Body of pancreas (tissue), 4 donors: ENCODE measurements around the gene ELP2. TPM values are rescaled to one million over a fixed set of nuclear protein-coding genes. Genes with fewer than 3 reads are reported as not detected.

ENCODE experiments used
- ATAC-seq: fragments of 150-250 bp; one replicate; pipeline ENCODE4 v1.9.1; 2016
- DNase-seq, 4 donors: peaks; one replicate each; pipeline ENCODE4 v3.0.0-alpha.2; 2019
- H3K27ac ChIP-seq, 4 donors: fragments of 200-600 bp; sonication (generic); 1 replicate in 3 of 4; 2 replicates in 1 of 4; pipeline versions ENCODE4 v1.5.1 to v1.6.1; 2016 to 2019; ENCODE audit warnings: mild to moderate bottlenecking in 1 of 4, mixed read lengths in 1 of 4, moderate library complexity in 1 of 4
- H3K27me3 ChIP-seq, 2 donors: fragments of 200-600 bp; sonication (generic); one replicate each; pipeline ENCODE4 v1.6.0; 2016; ENCODE audit warnings: mild to moderate bottlenecking in 1 of 2
- H3K36me3 ChIP-seq, 2 donors: fragments of 200-600 bp; sonication (generic); replicated peaks in 1 of 2; 2 replicates each; pipeline ENCODE4 v1.5.1; 2016; ENCODE audit warnings: low read depth in 2 of 2; ENCODE audit not compliant: insufficient read depth in 1 of 2
- H3K4me1 ChIP-seq: fragments of 200-600 bp; sonication (generic); one replicate; pipeline ENCODE4 v1.6.0; 2016
- H3K4me3 ChIP-seq, 2 donors: fragments of 200-600 bp; sonication (generic); 1 replicate in 1 of 2; 2 replicates in 1 of 2; pipeline ENCODE4 v1.5.1; 2016 to 2019
- H3K9me3 ChIP-seq, 3 donors: fragments of 200-600 bp; sonication (generic); 1 replicate in 2 of 3; 2 replicates in 1 of 3; pipeline ENCODE4 v1.5.1; 2016
- CTCF ChIP-seq, 7 experiments: fragments of 450-650 bp in 4 of 7; fragments of 200-600 bp in 3 of 7; sonication (generic) in 3 of 7; IDR thresholded peaks; one replicate each; pipeline ENCODE4 v1.5.1; 2016 to 2019; ENCODE audit warnings: antibody characterized with exemption in 7 of 7
- POLR2A ChIP-seq, 3 donors: fragments of 450-650 bp; IDR thresholded peaks; one replicate each; pipeline ENCODE4 v1.6.1; 2016; ENCODE audit warnings: antibody characterized with exemption in 3 of 3, mild to moderate bottlenecking in 2 of 3
- WGBS, 2 donors: methylation state at CpG; one replicate each; pipeline ENCODE4 v1.1.5; 2017; 5-methylcytosine and 5-hydroxymethylcytosine counted together
- intact Hi-C: fragments of 100-400 bp; cut with DNase I; formaldehyde crosslinking; loops from one replicate; pipeline ENCODE4 v1.15.1; 2023
- total RNA-seq, 2 donors: library from RNA; depleted of rRNA; stranded (reverse); fragments of >200 nt; gene quantifications; one replicate each; pipeline ENCODE4 v1.1.0, GENCODE V29; 2016

Gene ELP2
- total RNA-seq, 2 donors from 2014 or later: 44.2 to 56.8 TPM

GRCh38 chr18:36152781-36153180 is 23.1 kb downstream of the ELP2 start:
- H3K27me3 ChIP-seq: no peaks in the 10 kb centered on the region
- no peak for DNase-seq
- no peaks in the 10 kb centered on the region for H3K9me3 ChIP-seq
- H3K4me3 ChIP-seq: no peak overlapping the region
- TF ChIP-seq CTCF (IDR thresholded peaks at IDR 0.05): no peak
- TF ChIP-seq POLR2A (IDR thresholded peaks at IDR 0.05): no peak
- WGBS, 2 donors: 86 to 100% methylated on average over 1 of the region's 1 CpG
- H3K36me3 ChIP-seq: peaks cover 0 to 18% of the 10 kb centered on the region in 2 donors
- no peak for ATAC-seq
- intact Hi-C loops: no loop called here
- H3K27ac ChIP-seq: no peak overlapping the region
- H3K4me1 ChIP-seq: no peaks in the 10 kb centered on the region

GRCh38 chr18:36153203-36153602 is 23.5 kb downstream of the ELP2 start:
- Histone ChIP-seq H3K4me1 (no peaks in the 10 kb centered on the region), H3K9me3 (no peaks in the 10 kb centered on the region), H3K36me3 (peaks cover 0 to 17% of the 10 kb centered on the region in 2 donors), H3K27ac (peak overlapping the region in 1 of 4 donors; percentile 12), H3K27me3 (no peaks in the 10 kb centered on the region), H3K4me3 (no peak overlapping the region)
- WGBS, 2 donors: 69 to 74% methylated on average over 4 of the region's 4 CpGs
- ATAC-seq (no peak), DNase-seq (peak in 1 of 4 donors; percentile 8)
- no peak for TF ChIP-seq CTCF (IDR thresholded peaks at IDR 0.05)
- no peak for TF ChIP-seq POLR2A (IDR thresholded peaks at IDR 0.05)
- intact Hi-C loops: no loop called here

- peaks cover 0 to 17% of the 10 kb centered on the region in 2 donors for H3K36me3 ChIP-seq
- H3K4me3 ChIP-seq: no peak overlapping the region
- WGBS, 2 donors: 51 to 66% methylated on average over 2 of the region's 2 CpGs
- intact Hi-C loops: no loop called here
- H3K27ac ChIP-seq: peak overlapping the region in 1 of 4 donors; percentile 12
- no peaks in the 10 kb centered on the region for H3K27me3 ChIP-seq
- no peaks in the 10 kb centered on the region for H3K9me3 ChIP-seq
- no peak for ATAC-seq
- no peaks in the 10 kb centered on the region for H3K4me1 ChIP-seq
- DNase-seq: no peak
- TF ChIP-seq CTCF (IDR thresholded peaks at IDR 0.05) (no peak), POLR2A (IDR thresholded peaks at IDR 0.05) (no peak)
Observed at GRCh38 chr18:36153771-36154170, 24.1 kb downstream of the ELP2 start.

GRCh38 chr18:36155851-36156757 is 26.4 kb downstream of the ELP2 start:
- 76 to 81% methylated on average over 7 of the region's 7 CpGs for WGBS, 2 donors
- TF ChIP-seq CTCF (IDR thresholded peaks at IDR 0.05): no peak
- no peak for TF ChIP-seq POLR2A (IDR thresholded peaks at IDR 0.05)

More at GRCh38 chr18:36155851-36156757, 26.4 kb downstream of the ELP2 start:
- H3K9me3 ChIP-seq: no peaks in the 10 kb centered on the region
- intact Hi-C loops: no loop called here
- H3K36me3 ChIP-seq: peaks cover 5 to 24% of the 10 kb centered on the region in 2 donors
- DNase-seq (no peak), ATAC-seq (no peak)
- H3K27ac ChIP-seq: no peak overlapping the region
- no peak overlapping the region for H3K4me3 ChIP-seq
- H3K27me3 ChIP-seq: no peaks in the 10 kb centered on the region
- H3K4me1 ChIP-seq: no peaks in the 10 kb centered on the region
